IPS-18c (cell line): ENCODE results near the gene CCNQ.
A peak's percentile ranks its signal among the peaks of the same experiment; 100 is the strongest.

Source experiments
- H3K4me3 ChIP-seq: 2 replicates; pipeline ENCODE4 v1.7.0; 2013; ENCODE audit warnings: low read depth, mild to moderate bottlenecking, low read length, moderate library complexity; ENCODE audit not compliant: insufficient read depth
- H3K9me3 ChIP-seq: one replicate; pipeline ENCODE4 v1.6.1; 2013; ENCODE audit warnings: mild to moderate bottlenecking, low read length, moderate library complexity; ENCODE audit not compliant: control insufficient read depth, insufficient read depth

CCNQ gene

DNA sequence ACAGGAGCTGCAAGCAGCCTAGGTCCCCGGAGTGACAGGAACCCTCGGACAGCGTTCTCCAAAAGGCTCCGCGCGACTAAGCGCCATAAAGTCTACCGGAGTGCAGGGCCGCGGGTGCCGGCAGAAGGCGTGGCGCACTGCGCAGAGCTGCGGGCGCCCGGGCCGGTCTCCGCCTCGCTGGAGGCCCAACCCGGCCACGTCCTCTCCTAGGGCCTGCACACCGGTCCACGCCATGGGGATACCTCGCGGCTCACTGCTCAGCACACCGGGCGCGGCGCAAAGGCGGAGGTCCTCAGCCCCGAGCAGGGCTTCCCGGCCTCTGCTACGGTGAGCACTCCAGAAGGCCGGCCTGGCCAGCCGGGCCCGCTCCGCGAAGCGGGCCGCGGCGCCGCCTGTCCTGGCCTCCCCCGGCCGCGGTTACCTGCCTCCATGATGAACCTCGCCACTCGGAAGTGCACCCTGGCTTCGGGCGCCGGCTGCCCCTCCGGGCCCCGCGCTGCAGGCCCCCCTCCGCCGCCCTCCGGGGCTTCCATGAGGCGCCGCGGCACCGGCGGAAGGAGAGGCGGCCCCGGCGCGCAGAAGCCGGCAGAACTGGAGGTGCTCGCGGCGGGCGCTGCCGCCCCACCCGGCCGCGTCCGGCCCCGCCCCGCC, at the start of gene CCNQ:
Gene CCNQ, minus strand, starts transcription at position 599 of the 651 bp plus-strand sequence. Its CDS starts 66 bp downstream, at position 533.
- Histone ChIP-seq H3K4me3 (peak within 1 kb of the TSS; percentile 63), H3K9me3 (peaks cover 12% of the 10 kb centered on the region)

- H3K9me3 ChIP-seq: peaks cover 10% of the 10 kb centered on the region
- no peak overlapping the region; the same call in 1 of the 2 replicates for H3K4me3 ChIP-seq
These were observed 48.8 kb upstream of the CCNQ start for GRCh38 chrX:153647461-153648357.

DNA sequence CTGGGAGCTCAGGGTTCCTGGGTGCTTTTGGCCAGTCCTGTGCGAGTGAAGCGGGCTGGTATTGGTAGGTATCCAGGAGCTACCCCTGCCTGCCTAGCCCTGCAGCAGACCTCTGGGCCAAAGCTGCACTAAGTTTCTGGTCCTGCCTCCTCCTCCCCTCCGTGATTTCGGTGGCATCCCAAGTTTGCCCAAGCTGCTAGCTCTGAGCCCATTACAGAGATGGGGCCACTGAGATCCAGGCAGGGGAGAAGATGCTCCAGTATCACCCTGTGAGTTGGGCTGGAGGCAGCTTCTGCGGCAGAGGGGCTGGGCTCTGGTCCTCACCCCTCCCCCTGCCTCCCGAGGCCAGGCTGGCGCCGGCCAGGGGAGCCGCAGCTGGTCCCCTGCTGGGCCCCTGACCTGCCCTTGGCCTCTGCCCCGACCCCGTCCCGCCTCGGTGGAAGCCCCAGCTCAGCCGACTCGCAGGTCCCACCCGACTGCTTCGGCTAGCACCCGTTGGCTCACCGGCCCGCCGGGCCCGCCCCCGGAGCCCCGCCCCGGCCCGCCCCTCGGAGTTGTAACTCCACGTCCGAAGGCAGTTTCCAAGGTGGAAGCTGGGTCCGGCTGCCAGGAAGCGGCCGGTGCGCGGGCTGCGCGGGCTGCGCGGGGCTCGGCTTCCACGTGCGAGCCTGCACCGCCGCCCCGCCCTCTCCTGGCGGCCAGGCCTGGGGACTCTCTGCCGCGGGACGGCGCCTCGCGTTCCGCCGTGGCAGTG, 47.9 kb upstream of the CCNQ start, which contains the start of gene DUSP9:
Gene DUSP9, plus strand, starts transcription at position 584 of the 754 bp plus-strand sequence. CDS start 751 bp downstream, outside the sequence.
- Histone ChIP-seq H3K9me3 (peaks cover 10% of the 10 kb centered on the region), H3K4me3 (no peak within 1 kb of the TSS; the same call in 1 of the 2 replicates)

- H3K4me3 ChIP-seq: no peak overlapping the region
- H3K9me3 ChIP-seq: peaks cover 13% of the 10 kb centered on the region
These were observed 47.1 kb upstream of the CCNQ start for GRCh38 chrX:153645921-153646488.

GRCh38 chrX:153645151-153645550, 46.2 kb upstream of the CCNQ start:
- Histone ChIP-seq H3K9me3 (peaks cover 15% of the 10 kb centered on the region), H3K4me3 (no peak overlapping the region; the same call in 1 of the 2 replicates)

- Histone ChIP-seq H3K4me3 (peak overlapping the region; percentile 34; the same call in 1 of the 2 replicates), H3K9me3 (peaks cover 14% of the 10 kb centered on the region)
These were observed 45.6 kb upstream of the CCNQ start for GRCh38 chrX:153644356-153645125.

- H3K9me3 ChIP-seq: peaks cover 11% of the 10 kb centered on the region
- H3K4me3 ChIP-seq: peak overlapping the region; percentile 36
These were observed 44.8 kb upstream of the CCNQ start for GRCh38 chrX:153643431-153644351.

GRCh38 chrX:153642655-153643430, 43.9 kb upstream of the CCNQ start:
- Histone ChIP-seq H3K9me3 (peaks cover 11% of the 10 kb centered on the region), H3K4me3 (peak overlapping the region; percentile 20)

DNA sequence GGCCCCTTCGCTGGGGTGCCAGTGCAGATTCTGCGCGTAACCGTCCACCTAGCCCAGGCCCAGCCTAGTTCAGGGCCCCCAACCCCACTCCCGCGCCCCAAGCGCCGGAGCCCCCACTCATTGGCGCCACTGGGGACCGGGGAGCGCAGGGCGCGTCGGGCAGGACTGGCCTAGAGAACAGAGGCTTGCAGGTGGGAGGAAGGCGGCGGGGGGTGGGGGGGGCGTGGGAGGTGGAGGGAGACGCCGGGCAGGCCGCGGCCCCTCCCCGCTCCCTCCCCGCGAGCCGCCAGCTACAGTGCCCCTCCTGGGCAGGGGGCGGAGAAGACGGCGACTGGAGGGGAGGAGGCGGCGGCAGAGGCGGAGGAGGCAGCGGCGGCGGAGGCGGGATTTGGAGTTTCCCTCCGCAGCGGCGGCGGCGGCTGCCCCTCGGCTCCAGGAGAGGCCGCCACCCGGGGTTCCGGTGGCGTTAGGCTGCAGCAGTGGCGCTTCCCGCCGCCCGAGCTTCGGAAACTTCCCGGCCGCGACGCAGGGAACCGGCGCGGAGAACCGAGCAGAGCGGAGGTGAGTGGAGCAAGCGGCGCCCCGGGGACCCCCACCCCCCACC, 43.2 kb upstream of the CCNQ start:
- H3K4me3 ChIP-seq: peak overlapping the region; percentile 1; the same call in 1 of the 2 replicates
- peaks cover 15% of the 10 kb centered on the region for H3K9me3 ChIP-seq

DNA sequence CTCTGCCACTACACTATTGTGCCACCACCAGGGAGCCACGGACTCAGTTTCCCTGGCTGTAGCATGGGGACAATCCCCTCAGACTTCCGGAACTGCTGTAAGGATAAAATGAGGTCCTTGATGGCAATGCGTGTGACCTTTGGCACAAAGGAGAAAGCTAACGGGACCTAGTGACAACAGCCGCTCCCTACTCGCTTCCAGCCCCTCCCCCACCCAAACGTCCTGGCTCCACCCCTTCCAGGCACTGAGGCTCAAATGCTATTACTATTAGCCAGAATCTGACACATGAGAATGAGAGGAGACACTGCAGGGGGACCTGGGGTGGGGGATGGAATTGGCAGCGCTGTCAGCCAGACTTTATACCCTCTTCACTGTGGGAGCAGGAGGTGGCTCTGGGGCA, 42.7 kb upstream of the CCNQ start:
- H3K9me3 ChIP-seq: peaks cover 11% of the 10 kb centered on the region
- H3K4me3 ChIP-seq: peak overlapping the region; percentile 1; the same call in 1 of the 2 replicates

DNA sequence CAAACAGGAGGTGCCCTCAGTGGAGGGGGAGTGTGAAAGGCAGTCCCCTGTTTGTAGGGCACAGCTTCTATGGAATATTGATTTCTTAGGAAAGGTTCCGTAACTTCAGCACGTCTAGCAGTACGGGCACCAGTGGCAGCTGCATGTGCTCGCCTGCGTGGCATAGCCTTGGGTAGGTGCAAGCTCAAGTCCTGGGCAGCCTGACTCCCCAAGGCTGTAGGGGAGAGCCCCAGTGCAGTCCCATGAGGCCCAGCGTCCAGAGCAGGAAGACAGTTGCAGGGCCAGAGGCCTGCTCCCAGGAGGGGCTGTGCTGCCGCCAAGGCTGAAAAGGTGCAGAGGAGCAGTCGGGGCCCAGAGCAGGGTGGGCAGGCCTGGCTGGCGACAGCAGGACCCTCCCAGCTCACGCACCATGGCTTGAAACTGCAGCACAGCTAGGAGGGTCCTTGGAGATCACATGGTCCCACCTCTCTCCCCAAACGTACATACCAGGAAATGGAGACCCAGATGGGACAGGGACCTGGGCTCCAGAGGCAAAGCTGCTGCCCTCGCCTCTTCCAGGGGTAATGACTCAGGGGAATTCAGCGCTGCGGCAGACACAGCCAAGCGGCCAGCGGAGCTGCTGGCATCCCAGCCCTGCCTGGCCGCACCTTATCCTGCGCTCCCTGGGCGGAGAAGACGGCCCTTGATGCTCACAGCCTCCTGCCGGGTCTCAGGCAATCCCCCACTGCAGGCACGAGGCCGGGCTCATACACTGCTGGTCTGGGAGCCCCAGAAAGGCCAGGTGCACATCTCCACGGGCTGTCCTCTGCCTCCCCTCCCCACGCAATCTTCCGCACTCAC, 42.0 kb upstream of the CCNQ start:
- H3K9me3 ChIP-seq: peaks cover 13% of the 10 kb centered on the region
- no peak overlapping the region for H3K4me3 ChIP-seq

GRCh38 chrX:153640045-153640686, 41.2 kb upstream of the CCNQ start:
- Histone ChIP-seq H3K9me3 (peaks cover 13% of the 10 kb centered on the region), H3K4me3 (no peak overlapping the region)
